Cardiac fibroblast (primary cell): ENCODE measurements around the gene RIPPLY3.

Experiments
- DNase-seq, 2 donors: peaks; one replicate each; pipeline versions ENCODE4 v3.0.0 to v3.0.0-alpha.2; 2010; ENCODE audit warnings: low read depth in 2 of 2
- H3K4me3 ChIP-seq, 2 donors: replicated peaks in 1 of 2; 1 replicate in 1 of 2; 2 replicates in 1 of 2; pipeline ENCODE4 v1.5.1; 2011; ENCODE audit warnings: low read depth in 2 of 2, low read length in 2 of 2, mild to moderate bottlenecking in 2 of 2, moderate library complexity in 1 of 2
- TF ChIP-seq, protein P1 (sequence below): IDR thresholded peaks from one replicate; pipeline ENCODE4 v1.5.1; 2011; ENCODE audit warnings: low read depth, mild to moderate bottlenecking, low read length, inconsistent platforms

The RIPPLY3 gene

DNA sequence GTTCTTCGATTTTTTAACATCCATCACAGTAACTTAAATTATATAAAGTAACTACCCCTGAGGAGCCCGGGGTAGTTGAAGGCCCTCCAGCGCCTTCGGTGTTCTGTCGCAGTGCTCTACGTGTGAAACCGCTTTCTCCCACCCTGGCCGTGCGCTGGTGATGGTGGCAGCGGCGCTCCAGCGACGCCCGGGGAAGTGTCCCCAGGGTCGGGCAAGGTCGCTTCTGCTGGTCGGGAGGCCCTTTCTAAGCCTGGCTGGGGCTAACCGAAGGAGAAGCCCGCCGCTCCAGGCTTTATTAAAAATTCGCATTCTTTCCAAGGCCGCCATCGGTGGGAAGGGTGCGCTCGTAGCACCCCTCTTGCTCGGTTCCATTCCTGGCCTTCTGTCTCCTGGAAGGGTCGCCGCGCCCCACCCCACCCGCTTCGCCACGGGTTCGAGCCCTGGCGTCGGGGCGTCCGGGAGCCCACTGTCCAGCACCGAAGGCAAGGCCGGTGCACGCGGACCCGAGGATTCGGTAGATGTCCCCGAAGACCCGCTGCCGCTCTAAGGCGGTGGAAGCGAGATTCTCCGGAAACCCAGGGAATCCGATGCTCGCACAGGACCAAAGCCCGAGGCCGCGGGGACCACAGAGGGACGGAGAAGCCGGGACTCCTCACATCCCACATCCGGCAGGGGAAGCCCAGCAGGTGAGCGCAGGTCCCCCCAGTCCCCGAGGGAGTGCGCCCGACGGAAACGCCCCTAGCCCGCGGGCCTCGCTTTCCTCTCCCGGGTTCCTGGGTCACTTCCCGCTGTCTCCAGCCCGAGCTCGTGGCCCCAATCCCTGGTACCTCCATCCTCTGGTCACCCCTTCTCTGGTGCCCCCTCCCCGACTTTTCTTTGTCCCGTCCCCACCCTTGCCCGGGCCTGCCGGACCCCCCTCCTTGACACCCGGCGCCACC lies 685 bp upstream of the RIPPLY3 start:
- TF ChIP-seq, protein P1, sequence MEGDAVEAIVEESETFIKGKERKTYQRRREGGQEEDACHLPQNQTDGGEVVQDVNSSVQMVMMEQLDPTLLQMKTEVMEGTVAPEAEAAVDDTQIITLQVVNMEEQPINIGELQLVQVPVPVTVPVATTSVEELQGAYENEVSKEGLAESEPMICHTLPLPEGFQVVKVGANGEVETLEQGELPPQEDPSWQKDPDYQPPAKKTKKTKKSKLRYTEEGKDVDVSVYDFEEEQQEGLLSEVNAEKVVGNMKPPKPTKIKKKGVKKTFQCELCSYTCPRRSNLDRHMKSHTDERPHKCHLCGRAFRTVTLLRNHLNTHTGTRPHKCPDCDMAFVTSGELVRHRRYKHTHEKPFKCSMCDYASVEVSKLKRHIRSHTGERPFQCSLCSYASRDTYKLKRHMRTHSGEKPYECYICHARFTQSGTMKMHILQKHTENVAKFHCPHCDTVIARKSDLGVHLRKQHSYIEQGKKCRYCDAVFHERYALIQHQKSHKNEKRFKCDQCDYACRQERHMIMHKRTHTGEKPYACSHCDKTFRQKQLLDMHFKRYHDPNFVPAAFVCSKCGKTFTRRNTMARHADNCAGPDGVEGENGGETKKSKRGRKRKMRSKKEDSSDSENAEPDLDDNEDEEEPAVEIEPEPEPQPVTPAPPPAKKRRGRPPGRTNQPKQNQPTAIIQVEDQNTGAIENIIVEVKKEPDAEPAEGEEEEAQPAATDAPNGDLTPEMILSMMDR, result no peak
- DNase-seq, result no peak
- peak overlapping the region; percentile 33 to 41 for H3K4me3 ChIP-seq

DNA sequence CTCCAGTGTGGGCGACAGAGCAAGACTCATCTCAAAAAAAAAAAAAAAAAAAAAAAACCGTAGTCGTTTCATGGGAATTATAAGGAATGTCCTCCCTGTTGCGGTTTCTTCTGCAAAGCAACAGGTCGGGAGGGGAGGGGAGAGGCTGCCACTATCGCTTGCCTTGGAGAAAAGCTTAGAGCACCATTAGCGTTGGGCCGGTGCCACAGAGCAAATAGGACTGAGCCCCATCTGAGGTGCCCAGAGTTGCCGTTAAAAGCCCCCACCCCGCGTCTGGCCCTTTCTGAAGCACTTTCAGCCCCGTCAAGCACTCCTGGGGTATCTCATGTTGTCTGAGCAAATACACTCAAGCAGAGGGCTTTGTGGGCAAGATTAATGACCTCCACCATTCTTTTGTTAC lies 2.2 kb downstream of the RIPPLY3 start:
- no peak for DNase-seq
- H3K4me3 ChIP-seq, result no peak overlapping the region
- TF ChIP-seq, protein P1, result no peak

DNA sequence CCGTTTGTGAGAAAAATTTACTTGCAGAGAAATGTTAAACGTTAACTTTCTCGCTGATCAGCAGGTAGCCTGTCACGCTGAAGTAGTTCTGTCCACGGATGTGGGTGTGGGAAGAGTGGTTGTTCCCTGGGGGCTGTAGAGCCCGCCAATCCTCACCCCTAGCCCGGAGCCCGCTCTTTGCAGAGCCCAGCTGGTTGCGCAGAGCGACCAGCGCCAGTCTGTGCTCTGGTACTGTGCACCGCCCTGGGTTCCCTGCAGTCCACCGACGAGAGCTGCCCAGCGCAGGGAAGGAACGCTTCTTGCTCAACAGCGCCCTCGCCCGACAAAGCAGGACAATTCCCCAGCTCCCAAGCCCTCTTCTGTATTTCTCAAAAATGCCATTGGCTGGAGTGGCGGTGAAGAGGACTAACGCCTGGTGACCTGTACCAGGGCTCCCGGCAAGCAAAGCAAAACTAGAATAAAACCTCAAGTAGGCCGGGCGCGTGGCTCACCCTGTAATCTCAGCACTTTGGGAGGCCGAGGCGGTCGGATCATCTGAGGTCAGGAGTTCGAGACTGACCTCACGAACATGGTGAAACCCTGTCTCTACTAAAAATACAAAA lies 3.3 kb downstream of the RIPPLY3 start:
- TF ChIP-seq, protein P1, result peak; percentile 92
- peak overlapping the region; percentile 30 to 45 for H3K4me3 ChIP-seq

DNA sequence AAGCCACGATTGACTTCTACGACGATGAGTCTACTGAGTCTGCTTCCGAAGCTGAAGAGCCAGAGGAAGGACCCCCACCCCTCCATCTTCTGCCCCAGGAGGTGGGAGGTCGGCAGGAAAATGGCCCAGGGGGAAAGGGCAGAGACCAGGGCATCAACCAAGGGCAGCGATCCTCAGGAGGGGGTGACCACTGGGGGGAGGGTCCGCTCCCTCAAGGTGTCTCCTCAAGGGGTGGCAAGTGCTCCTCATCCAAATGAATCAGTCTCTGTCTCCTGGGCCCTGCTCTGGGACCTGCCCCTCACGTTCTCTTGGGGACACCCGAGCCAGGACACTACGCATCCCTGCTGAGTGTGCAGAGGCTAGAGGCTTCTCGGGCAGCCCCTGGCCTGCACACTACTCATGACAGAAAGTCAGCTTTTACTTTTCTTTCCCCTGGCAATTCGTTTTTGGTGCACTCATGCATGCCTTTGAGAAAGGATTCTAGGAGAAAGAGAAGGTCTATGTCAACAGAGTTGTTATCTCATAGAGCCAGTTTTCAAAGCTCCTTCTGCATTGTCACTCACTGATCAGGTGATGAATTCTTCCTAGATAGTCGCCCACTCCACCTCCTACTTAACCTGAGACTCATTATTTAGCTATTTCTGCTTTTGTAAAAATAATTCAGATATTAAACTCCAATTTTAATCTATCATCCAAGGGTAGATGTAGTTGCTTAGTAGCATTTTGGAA lies 11.6 kb downstream of the RIPPLY3 start:
- H3K4me3 ChIP-seq, result no peak overlapping the region
- DNase-seq, result no peak
- TF ChIP-seq, protein P1, result no peak

More for the DNA sequence above, 3.3 kb downstream of the RIPPLY3 start:
- peak; percentile 88 to 90 for DNase-seq

DNA sequence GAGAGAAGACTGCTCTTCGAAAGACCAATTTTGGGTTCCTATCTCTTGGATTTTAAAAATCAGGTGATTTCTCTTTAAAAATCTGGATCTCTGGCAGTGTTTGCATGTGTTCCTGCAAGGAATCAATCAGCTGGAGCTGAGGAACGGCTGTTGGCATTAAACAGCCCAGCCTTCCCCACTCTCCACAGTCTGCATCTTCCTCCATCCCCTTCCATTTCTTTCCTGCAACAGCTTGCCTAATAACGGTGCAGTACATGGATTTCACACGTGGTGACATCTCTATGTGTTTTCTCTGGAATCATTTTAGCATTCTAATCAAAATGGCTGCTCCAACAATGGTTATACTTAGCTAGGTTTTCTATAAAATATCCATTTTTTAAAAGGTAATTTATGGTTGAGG lies 20.0 kb downstream of the RIPPLY3 start:
- H3K4me3 ChIP-seq, result no peak overlapping the region
- no peak for DNase-seq
- TF ChIP-seq, protein P1, result no peak

DNA sequence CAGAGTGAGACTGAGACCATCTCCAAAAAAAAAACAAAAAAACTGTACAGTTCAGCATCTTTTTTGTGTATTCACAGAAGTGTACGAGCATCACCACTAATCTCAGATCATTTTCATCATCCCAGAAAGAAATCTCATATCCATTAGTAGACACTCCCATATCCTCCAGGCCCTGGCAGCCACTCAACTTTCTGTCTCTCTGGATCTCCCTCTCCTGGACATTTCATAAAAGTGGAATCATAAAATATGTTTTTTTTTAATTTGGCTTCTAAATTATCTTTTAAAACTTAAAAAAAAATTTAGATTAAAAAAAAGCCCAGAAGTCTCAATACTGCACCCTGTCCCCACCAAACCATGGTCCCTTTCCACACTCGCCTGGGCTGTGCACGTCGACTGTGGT lies 22.1 kb downstream of the RIPPLY3 start:
- H3K4me3 ChIP-seq, result no peak overlapping the region
- peak; percentile 9 to 30 for DNase-seq
- TF ChIP-seq, protein P1, result no peak
